Karpas-422 (cell line): ENCODE measurements around the gene C1orf116. TPM values are rescaled to one million over a fixed set of nuclear protein-coding genes. Genes with fewer than 3 reads are reported as not detected.

Experiments used
- DNase-seq: peaks from one replicate; pipeline ENCODE4 v3.0.0-alpha.2; 2015
- H2AFZ ChIP-seq: fragments of 200-600 bp; sonication (generic); 2 replicates; pipeline ENCODE4 v1.6.1; 2014; ENCODE audit warnings: antibody characterized with exemption, low read length, mixed read lengths
- H3K27ac ChIP-seq: fragments of 200-600 bp; sonication (generic); 2 replicates; pipeline ENCODE4 v1.5.1; 2014; ENCODE audit warnings: mild to moderate bottlenecking, low read length, moderate library complexity
- H3K27me3 ChIP-seq: fragments of 200-600 bp; sonication (generic); 2 replicates; pipeline ENCODE4 v1.6.1; 2014; ENCODE audit warnings: low read length, mixed read lengths
- H3K36me3 ChIP-seq: fragments of 200-600 bp; sonication (generic); 2 replicates; pipeline ENCODE4 v1.6.1; 2014; ENCODE audit warnings: low read length, mixed read lengths; ENCODE audit not compliant: insufficient read depth
- H3K4me1 ChIP-seq: fragments of 200-600 bp; sonication (generic); 2 replicates; pipeline ENCODE4 v1.6.1; 2014; ENCODE audit warnings: mild to moderate bottlenecking, low read length, mixed read lengths
- H3K4me2 ChIP-seq: fragments of 200-600 bp; sonication (generic); 2 replicates; pipeline ENCODE4 v1.6.1; 2014; ENCODE audit warnings: low read length, low read depth, mild to moderate bottlenecking; ENCODE audit not compliant: poor library complexity, severe bottlenecking
- H3K4me3 ChIP-seq: fragments of 200-600 bp; sonication (generic); 2 replicates; pipeline ENCODE4 v1.5.1; 2014; ENCODE audit warnings: mild to moderate bottlenecking, antibody characterized with exemption, low read length, mixed read lengths
- H3K79me2 ChIP-seq: fragments of 200-600 bp; sonication (generic); 2 replicates; pipeline ENCODE4 v1.6.1; 2014; ENCODE audit warnings: mild to moderate bottlenecking, low read length, mixed read lengths
- H3K9ac ChIP-seq: fragments of 200-600 bp; sonication (generic); 2 replicates; pipeline ENCODE4 v1.6.0; 2014; ENCODE audit warnings: low read length
- H3K9me2 ChIP-seq: fragments of 200-600 bp; sonication (generic), shearing (Covaris generic); replicated peaks from 2 replicates; pipeline ENCODE4 v1.6.0; 2014; ENCODE audit warnings: mild to moderate bottlenecking, low read length, moderate library complexity; ENCODE audit not compliant: insufficient read depth
- H3K9me3 ChIP-seq: fragments of 300-700, 200-600 bp; sonication (generic); 2 replicates; pipeline ENCODE4 v1.6.1; 2014; ENCODE audit warnings: low read length, mixed read lengths
- H4K20me1 ChIP-seq: fragments of 200-600 bp; sonication (generic); 2 replicates; pipeline ENCODE4 v1.6.1; 2014; ENCODE audit warnings: mild to moderate bottlenecking, antibody characterized with exemption, low read length, low read depth; ENCODE audit not compliant: insufficient read depth
- total RNA-seq: library from RNA; depleted of rRNA; stranded (reverse); fragments of >200 nt; shearing (Covaris generic); gene quantifications from 2 replicates; pipeline ENCODE4 v1.2.3, GENCODE V29; 2014; ENCODE audit warnings: low replicate concordance

Gene C1orf116
- total RNA-seq, 1 experiment from 2014 or later: not detected

DNA sequence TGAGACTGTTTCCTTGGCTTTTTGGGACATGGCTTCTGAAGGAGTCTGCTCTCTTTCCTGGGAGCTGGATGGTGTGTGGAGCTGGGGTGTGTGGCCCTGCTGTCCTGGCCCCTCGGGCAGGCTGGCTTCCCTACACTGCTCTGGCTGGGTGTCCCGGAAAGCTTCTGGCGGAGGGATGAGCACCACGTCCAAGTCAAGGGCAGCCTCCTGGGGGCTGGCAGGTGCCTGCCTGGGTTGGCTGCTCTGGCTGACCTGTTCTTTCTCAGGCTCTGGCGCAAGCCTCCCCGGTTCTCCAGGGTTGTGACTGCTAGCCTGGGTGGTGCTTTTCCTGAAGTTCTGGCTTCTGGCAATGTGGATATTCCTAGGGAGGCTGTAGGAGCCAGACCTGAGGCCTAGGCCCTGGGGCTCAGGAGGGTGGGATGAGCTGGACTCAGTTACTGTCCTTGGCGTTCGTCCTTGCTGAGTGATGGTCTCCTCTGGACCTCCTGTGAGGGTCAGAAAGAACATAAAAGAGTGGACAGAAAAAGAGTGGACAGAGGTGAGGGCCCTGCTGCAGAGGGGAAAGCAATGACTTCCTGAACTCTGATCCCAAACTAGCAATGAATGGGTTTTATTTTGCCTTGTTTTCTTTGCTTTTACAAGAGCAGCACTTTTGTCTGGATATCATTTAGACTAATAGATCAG is 9.4 kb downstream of the C1orf116 start:
- H3K36me3 ChIP-seq: no peaks in the 10 kb centered on the region
- H3K27me3 ChIP-seq: no peaks in the 10 kb centered on the region
- H3K9me3 ChIP-seq: no peaks in the 10 kb centered on the region
- H3K9ac ChIP-seq: no peak overlapping the region
- no peaks in the 10 kb centered on the region for H3K4me1 ChIP-seq
- H3K9me2 ChIP-seq: no peaks in the 10 kb centered on the region
- H3K79me2 ChIP-seq: no peaks in the 10 kb centered on the region
- H3K27ac ChIP-seq: no peak overlapping the region
- no peak for DNase-seq
- no peaks in the 10 kb centered on the region for H4K20me1 ChIP-seq
- H3K4me3 ChIP-seq: no peak overlapping the region
- H2AFZ ChIP-seq: no peak overlapping the region
- no peak overlapping the region for H3K4me2 ChIP-seq

DNA sequence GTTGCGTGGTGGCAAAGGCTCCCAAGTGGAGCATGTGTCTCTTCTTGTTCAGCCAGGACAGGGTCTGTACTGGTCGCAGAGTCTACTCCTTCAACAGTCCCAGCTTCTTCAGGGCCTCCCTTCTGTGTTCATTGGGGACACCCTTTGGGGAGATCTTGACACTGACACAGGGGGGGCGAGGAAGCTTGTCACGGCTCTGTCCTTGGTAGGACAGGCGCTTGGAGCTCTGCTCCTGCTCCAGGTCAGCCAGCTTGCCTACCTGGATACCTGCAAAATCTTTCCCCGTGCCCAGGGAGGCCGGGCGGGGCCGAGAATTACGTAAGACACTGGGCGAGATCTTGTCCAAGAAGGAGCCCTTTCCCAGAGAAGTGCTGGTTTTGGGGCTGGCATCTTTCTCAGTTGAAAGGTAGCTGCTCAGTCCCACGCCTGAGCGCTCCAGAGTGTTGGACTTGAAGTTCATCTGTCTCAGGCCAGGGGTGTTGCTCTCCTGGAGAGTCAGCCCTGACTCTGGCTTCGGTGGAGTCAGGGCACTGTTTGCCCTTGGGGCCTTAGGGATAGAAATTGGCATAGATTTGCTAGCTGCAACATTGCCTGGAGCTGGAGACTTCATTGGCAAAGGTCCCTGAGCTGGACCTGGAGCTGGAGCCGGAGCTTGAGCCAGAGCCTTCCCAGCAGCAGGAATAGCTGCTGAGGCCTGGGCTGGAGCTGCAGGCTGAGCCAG is 10.5 kb downstream of the C1orf116 start:
- Histone ChIP-seq H3K9ac (no peak overlapping the region), H3K4me1 (no peaks in the 10 kb centered on the region), H3K4me3 (no peak overlapping the region), H3K79me2 (no peaks in the 10 kb centered on the region), H4K20me1 (no peaks in the 10 kb centered on the region), H3K36me3 (no peaks in the 10 kb centered on the region), H3K27me3 (no peaks in the 10 kb centered on the region), H3K9me2 (no peaks in the 10 kb centered on the region), H3K27ac (no peak overlapping the region), H3K4me2 (no peak overlapping the region), H3K9me3 (no peaks in the 10 kb centered on the region), H2AFZ (no peak overlapping the region)
- DNase-seq: no peak

DNA sequence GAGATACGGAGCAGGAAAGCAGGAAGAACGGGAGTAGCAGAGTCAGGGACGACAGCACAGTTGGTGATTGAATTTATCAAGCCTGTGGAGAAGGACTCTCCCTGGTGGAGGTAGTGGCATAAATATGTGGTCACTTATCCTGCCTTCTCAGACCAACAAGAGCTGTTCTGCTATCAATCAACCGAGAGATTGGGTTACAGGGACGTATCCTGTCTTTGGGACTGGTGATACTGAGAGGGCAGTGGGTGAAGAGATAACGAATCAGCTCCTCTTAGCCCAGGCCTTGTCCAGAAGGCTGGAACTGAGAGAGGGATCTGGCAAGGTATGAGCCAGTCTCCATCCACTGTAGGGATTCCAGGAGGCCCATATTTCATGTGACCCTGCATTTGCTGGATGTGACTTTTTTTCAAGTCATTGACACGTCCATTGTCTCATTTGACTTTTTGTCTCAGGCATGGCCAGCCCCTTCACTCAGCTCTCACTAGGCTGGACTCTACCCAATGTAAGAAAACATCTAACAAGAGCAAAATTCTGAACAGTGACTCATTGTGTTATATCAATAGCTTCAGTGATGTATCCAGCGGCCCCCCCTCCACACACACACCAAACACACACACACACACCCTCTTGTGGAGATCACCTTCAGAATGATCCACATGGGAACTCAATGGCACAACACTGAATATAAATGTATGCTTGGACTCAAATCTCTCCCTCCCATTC is 11.3 kb downstream of the C1orf116 start:
- no peak overlapping the region for H3K4me3 ChIP-seq
- DNase-seq: no peak
- no peak overlapping the region for H2AFZ ChIP-seq
- H3K4me2 ChIP-seq: no peak overlapping the region
- no peaks in the 10 kb centered on the region for H3K27me3 ChIP-seq
- H4K20me1 ChIP-seq: no peaks in the 10 kb centered on the region
- no peak overlapping the region for H3K9ac ChIP-seq
- no peaks in the 10 kb centered on the region for H3K79me2 ChIP-seq
- H3K9me3 ChIP-seq: no peaks in the 10 kb centered on the region
- H3K36me3 ChIP-seq: no peaks in the 10 kb centered on the region
- H3K4me1 ChIP-seq: no peaks in the 10 kb centered on the region
- no peaks in the 10 kb centered on the region for H3K9me2 ChIP-seq
- H3K27ac ChIP-seq: no peak overlapping the region

DNA sequence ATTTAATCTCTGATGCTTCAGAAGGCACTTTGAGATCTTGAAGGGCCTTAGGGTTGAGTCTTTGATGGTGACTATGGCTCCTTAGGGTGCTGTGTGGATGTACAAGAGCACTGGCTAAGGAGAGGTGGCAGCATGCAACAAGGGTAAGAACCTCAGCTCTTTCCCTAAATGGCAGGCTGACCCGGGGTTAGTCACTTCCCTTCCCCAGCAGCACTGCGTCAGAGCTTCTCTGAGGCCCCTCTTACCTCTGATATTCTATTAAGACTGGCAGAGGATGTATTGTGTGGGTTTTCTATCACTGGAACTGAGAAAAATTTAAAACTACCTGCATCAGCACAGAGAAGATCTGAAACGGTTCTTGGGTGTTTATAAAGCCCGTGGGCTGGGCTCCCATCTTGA is 11.8 kb downstream of the C1orf116 start:
- H3K36me3 ChIP-seq: no peaks in the 10 kb centered on the region
- no peak for DNase-seq
- no peak overlapping the region for H3K9ac ChIP-seq
- H3K9me3 ChIP-seq: no peaks in the 10 kb centered on the region
- H3K4me2 ChIP-seq: no peak overlapping the region
- no peaks in the 10 kb centered on the region for H3K27me3 ChIP-seq
- no peaks in the 10 kb centered on the region for H4K20me1 ChIP-seq
- no peak overlapping the region for H3K4me3 ChIP-seq
- H3K4me1 ChIP-seq: no peaks in the 10 kb centered on the region
- H3K27ac ChIP-seq: no peak overlapping the region
- no peak overlapping the region for H2AFZ ChIP-seq
- no peaks in the 10 kb centered on the region for H3K79me2 ChIP-seq
- H3K9me2 ChIP-seq: no peaks in the 10 kb centered on the region

DNA sequence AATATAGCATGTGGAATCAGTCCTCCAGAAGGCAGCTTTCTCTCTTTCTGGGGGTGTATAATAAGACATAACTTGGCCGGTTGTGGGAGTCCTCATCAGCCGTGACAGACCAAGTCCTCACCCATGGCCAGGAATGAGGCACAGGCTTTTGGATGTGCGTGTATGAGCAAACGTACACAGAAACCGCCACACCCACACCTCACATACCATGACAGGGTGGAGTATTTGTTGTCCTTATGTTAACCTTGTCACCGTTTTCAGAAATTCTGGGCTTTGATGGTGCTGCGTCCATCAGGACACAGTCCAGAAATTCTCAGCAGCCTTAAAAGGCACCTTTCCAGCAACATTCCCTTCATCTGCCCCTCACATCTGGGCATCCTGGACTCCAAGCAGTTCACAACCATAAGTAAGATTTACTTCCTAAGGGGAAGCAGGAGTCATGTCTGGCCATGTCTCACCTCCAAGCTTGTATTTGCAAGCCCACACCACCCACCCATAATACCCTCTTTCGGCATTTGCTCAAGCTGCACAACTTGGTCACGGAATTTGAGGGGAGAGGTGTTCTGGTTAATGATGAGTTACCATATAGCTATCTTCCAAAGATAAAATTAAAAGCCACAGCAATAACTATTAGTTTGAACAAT is 12.4 kb downstream of the C1orf116 start:
- no peak overlapping the region for H3K4me2 ChIP-seq
- H3K9me3 ChIP-seq: no peaks in the 10 kb centered on the region
- no peaks in the 10 kb centered on the region for H3K9me2 ChIP-seq
- H3K27me3 ChIP-seq: no peaks in the 10 kb centered on the region
- H3K27ac ChIP-seq: no peak overlapping the region
- no peak overlapping the region for H3K9ac ChIP-seq
- DNase-seq: no peak
- H2AFZ ChIP-seq: no peak overlapping the region
- no peaks in the 10 kb centered on the region for H3K79me2 ChIP-seq
- H3K36me3 ChIP-seq: no peaks in the 10 kb centered on the region
- H4K20me1 ChIP-seq: no peaks in the 10 kb centered on the region
- H3K4me1 ChIP-seq: no peaks in the 10 kb centered on the region
- H3K4me3 ChIP-seq: no peak overlapping the region

DNA sequence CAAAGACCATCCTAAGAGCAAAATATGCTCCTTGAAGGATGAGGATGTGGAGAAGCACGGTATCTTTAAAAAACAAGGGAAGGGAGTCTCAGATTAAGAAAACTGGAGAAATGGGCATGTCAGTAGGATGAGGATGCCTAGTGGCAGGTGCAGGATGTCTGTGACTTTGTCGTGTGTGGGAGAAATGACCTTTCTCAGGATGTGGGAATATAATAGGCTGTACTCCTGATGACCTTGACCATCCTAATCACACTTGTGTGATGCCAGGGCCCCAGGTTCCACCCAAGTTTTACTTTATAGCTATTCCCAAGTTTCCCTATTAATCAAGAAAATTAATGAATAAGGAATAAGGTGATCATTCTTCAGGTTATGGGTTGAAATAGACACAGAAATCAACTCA is 12.9 kb downstream of the C1orf116 start:
- Histone ChIP-seq H3K27me3 (no peaks in the 10 kb centered on the region), H3K4me3 (no peak overlapping the region), H3K79me2 (no peaks in the 10 kb centered on the region), H3K9me2 (no peaks in the 10 kb centered on the region), H3K9me3 (no peaks in the 10 kb centered on the region), H3K9ac (no peak overlapping the region), H3K27ac (no peak overlapping the region), H3K36me3 (no peaks in the 10 kb centered on the region), H3K4me2 (no peak overlapping the region), H4K20me1 (no peaks in the 10 kb centered on the region), H2AFZ (no peak overlapping the region), H3K4me1 (no peaks in the 10 kb centered on the region)
- DNase-seq: no peak

DNA sequence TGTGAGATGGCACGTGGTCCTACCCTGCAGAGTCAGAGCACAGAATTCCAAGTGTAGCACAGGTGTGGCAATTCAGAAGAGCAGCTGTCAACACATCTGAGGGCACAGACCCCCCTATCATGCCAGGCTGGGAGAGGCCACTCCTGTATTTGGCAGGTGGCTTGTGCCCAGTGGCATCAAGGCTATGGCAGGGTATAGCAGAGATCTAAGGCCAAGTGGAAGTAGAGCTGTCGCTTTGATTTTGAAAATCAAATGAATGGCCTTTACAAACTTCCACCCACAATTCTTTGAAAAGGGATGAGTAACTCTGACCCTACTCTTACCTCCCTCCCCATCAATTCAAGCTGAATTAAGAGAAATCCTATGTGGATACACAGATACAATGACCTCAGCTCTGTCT is 13.4 kb downstream of the C1orf116 start:
- no peak overlapping the region for H3K9ac ChIP-seq
- no peaks in the 10 kb centered on the region for H3K36me3 ChIP-seq

DNA sequence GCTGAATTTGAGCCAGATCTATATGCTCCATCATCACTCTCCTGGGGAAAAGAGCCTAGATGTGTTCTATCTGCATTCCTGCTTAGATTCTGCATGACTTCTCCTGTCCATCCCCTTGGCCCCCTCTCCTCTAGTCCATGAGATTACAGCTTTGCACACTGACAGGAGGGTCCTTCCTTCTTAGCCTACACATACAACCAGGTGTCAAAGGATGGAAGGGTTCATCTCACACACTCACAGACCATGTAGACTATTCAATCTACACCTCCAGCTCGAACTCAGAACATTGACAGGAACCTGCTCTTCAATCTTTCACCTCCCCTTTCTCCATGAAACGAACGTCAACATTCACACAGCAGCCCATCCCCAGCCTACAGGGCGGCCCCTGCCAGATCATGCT is 13.8 kb downstream of the C1orf116 start:
- H3K36me3 ChIP-seq: no peaks in the 10 kb centered on the region
- no peaks in the 10 kb centered on the region for H3K27me3 ChIP-seq
- H3K9me2 ChIP-seq: no peaks in the 10 kb centered on the region
- H3K4me3 ChIP-seq: no peak overlapping the region
- H3K27ac ChIP-seq: no peak overlapping the region
- H2AFZ ChIP-seq: no peak overlapping the region
- no peaks in the 10 kb centered on the region for H3K4me1 ChIP-seq
- H3K9ac ChIP-seq: no peak overlapping the region
- no peak for DNase-seq
- H3K79me2 ChIP-seq: no peaks in the 10 kb centered on the region
- H3K4me2 ChIP-seq: no peak overlapping the region
- H4K20me1 ChIP-seq: no peaks in the 10 kb centered on the region
- H3K9me3 ChIP-seq: no peaks in the 10 kb centered on the region

More for the DNA sequence above, 13.4 kb downstream of the C1orf116 start:
- no peak overlapping the region for H2AFZ ChIP-seq
- no peaks in the 10 kb centered on the region for H4K20me1 ChIP-seq
- no peaks in the 10 kb centered on the region for H3K9me2 ChIP-seq
- no peak overlapping the region for H3K4me3 ChIP-seq
- no peaks in the 10 kb centered on the region for H3K4me1 ChIP-seq
- no peak for DNase-seq
- H3K27ac ChIP-seq: no peak overlapping the region
- no peaks in the 10 kb centered on the region for H3K9me3 ChIP-seq
- no peaks in the 10 kb centered on the region for H3K79me2 ChIP-seq
- no peaks in the 10 kb centered on the region for H3K27me3 ChIP-seq
- no peak overlapping the region for H3K4me2 ChIP-seq
